GM18909 (cell line): ENCODE results near the gene ETFBKMT.
"Not testable (repeated sequence)": the region's sequence is repeated elsewhere in the genome, so short reads cannot be mapped to it uniquely, and the experiment has no call there.

Experiments used
- ATAC-seq: cut with Tn5 transposase; IDR thresholded peaks from one replicate; pipeline ENCODE4 v1.9.1; 2021; ENCODE audit warnings: mild to moderate bottlenecking; ENCODE audit not compliant: unreplicated experiment, poor library complexity

ETFBKMT gene

DNA sequence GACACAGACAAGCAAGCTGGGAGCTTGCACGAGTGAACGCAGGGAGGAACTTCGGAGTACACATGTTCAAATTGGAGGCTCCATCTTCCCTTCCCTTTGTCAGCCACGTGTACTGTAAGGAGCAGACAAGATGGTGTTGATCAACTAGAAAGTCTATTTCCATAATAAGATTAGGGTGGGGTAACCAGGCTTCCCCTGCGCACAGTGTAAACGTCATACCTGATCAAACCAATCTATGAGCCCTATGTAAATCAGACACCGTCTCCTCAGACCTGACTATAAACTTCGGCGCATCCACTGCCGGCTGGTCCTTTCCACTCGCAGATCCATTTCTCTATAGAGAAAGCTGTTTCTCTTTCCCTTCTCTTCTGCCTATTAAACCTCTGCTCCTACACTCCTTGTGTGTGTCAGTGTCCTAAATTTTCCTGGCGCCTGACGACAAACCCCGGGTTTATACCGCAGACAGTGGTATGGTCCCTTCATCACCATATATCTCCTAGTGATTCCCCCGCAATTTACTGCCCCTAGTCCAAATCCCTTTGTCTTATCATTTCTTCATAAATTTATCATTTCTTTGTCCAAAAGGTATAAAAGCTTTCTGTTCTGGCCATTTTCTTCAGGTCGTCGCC, 7.5 kb upstream of the ETFBKMT start:
- ATAC-seq: no peak

DNA sequence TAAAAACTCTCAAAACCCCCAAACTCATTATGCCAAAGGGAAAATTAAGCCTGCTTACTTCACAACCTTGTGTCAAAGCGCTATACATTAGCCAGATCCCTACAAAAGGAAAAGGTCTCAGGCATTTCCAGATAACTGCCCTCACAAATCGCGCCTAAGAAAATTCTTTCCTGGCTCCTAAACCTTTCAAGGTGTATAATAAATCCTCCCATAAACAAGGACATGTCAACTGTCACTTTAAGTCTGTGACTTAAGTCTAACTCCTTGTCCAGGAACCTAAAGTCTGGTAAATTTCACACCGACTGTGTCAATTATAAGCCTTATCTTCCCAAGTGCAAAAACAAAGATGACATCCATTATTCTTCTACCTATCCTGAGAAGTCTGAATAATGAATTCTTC, 4.3 kb upstream of the ETFBKMT start:
- ATAC-seq: no peak

GRCh38 chr12:31655792-31656191, 3.7 kb upstream of the ETFBKMT start:
- ATAC-seq: no peak

DNA sequence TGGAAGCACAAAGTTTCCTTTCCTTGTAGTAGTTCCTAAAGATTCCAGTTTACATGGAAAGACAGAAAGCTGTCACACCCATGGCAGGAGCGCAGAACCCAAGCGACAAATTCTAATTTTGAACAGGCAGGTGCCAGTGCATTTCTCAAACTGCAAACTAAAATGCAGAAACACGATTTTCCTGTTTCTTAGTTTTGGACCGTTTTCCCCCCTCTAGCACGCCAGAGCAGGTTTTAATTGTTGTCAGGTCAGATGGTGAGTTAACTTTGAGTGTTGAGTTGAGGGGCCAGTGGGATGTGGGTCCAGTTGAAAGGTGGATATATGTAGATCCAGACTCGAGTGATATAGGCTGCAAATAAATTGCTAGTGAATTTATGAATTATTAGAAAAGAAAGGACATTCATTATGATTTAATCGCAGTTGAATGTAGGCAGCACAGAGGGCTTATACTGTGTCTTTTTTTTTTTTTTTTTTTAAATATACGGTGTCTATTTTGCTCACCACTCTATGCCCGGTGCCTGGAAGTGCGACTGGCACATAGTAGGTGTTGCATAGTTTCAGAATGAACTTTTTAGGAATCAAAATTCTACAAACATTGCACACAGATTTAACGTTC, 909 bp upstream of the ETFBKMT start:
- peak; percentile 5 for ATAC-seq

DNA sequence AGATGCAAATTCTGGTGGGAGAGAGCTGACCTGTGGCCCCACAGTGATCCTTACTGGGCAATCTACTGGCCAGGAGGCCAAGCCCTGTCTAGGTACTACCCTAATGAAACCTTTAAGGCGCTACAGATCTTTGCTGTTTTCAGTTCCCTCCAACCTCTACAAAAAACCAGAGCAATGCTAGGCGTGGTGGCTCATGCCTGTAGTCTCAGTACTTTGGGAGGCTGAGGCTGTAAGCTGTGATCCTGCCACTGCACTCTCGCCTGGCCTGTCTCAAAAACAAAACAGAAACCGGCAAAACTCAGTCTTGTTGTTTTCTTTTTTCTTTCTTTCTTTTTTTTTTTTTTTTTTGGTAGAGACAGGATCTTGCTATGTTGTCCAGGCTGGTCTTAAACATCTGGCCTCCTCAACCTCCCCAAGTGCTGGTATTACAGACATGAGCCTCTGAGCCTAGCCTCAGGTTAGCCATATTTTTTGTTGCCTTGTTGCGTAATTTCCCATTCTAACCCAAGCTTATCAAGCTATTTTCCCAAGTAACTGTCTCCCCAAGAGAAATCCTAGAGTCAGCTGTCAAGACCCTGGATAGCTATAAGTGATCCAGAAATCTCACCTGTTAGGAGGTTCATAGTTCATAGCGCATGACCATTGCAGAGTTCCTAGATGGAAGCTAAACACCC, 2.8 kb downstream of the ETFBKMT start:
- ATAC-seq: no peak

- no peak for ATAC-seq
Measured at GRCh38 chr12:31663576-31663975, 4.1 kb downstream of the ETFBKMT start.

- ATAC-seq: no peak
Measured at GRCh38 chr12:31664038-31664437, 4.5 kb downstream of the ETFBKMT start.

DNA sequence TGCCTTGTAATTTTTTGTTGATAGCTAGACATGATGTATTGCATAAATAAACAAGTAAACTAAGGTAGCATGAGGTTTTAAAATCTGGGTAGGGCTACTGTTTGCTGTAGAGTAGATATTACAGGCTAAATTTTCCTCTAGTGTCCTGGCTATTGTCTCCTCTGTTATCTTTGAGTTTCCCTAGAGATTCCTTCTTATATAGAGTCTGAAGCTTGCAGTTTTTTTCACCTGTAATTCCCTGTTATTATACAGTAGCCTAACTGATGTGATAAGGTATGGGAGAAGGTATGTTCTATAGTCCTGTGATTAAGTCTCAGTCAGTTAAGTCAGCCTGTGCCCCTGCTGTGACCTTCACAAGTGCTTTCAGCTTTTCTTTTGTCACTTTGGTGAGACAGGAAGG, 9.5 kb downstream of the ETFBKMT start:
- ATAC-seq: no peak

DNA sequence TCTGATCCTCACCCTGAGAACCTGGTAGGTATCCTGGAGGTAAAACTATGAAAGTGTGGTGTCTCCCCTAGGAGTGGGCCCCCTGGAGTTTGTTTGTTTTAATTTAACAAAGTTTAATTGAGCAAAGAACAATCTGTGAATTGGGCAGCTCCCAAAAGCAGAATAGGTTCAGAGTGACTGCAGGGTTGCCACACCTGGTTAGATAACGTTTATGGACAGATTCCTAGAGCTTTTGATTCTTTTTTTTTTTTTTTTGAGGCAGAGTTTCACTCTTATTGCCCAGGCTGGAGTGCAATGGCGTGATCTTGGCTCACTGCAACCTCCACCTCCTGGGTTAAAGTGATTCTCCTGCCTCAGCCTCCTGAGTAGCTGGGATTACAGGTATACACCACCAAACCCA, 10.1 kb downstream of the ETFBKMT start:
- not testable (repeated sequence) for ATAC-seq

GRCh38 chr12:31672521-31672920, 13.0 kb downstream of the ETFBKMT start:
- ATAC-seq: no peak

DNA sequence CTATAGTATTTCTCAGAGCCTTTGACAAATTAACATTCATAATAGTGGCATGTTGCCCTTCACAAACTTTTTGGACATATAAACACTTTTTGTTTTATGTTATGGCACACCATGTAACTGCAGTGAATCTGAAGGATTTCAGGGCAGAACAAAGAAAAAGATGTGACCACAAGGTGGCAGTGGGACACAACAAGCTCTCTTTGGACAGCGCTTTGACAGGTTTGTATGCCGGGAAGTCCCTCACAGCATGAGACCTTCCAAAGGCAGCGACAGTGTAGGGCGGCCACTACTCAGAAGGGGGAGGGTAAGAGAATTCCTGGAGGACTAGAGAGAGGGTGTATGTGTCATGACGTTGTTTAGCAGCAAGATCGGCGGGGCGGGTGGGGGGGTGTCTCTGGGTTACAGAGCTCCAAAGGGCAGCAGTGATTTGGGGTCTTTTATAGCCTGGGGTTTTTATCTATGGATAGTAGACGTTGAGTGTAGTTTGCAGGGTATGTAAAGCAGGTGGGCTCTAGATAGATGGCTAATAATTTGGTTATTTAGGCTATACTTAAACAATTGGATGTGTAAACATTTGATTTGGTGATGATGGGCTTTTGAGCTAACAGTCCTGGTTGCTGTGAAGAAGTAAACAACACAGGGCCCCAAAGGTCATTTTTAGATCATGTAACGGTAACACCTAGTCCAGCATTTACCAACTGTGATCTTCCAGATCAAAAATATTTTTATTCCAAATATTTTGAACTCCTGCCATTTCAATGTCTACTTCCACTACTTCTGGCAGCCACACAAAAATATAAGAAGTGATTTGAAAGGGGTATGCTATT, 22.9 kb downstream of the ETFBKMT start:
- peak; percentile 79 for ATAC-seq

DNA sequence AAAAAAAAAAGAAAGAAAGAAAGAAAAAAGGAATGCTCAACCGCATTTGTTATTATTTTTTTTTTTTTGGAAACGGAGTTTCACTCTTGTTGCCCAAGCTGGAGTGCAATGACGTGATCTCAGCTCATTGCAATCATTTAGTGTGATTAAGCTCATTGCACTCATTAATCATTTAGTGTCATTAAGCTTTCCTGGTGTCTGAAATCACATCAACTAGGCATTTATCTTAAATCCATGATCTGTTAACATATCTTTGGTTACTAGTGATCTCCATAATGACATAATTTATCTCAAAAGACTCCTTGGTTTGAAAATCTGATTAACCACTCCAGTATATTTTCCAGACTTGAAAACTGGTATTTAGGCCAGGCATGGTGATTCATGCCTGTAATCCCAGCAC, 26.3 kb downstream of the ETFBKMT start:
- no peak for ATAC-seq

GRCh38 chr12:31687101-31687527, 27.6 kb downstream of the ETFBKMT start:
- peak; percentile 75 for ATAC-seq

DNA sequence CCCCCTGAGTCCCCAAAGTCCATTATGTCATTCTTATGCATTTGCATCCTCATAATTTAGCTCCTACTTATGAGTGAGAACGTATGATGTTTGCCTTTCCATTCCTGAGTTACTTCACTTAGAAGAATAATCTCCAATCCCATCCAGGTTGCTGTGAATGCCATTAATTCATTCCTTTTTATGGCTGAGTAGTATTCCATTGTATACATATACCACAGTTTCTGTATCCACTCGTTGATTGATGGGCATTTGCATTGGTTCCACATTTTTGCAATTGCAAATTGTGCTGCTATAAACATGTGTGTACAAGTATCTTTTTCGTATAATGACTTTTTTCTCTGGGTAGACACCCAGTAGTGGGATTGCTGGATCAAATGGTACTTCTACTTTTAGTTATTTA, 30.4 kb downstream of the ETFBKMT start:
- ATAC-seq: not testable (repeated sequence)

GRCh38 chr12:31702047-31702446, 42.6 kb downstream of the ETFBKMT start:
- no peak for ATAC-seq

DNA sequence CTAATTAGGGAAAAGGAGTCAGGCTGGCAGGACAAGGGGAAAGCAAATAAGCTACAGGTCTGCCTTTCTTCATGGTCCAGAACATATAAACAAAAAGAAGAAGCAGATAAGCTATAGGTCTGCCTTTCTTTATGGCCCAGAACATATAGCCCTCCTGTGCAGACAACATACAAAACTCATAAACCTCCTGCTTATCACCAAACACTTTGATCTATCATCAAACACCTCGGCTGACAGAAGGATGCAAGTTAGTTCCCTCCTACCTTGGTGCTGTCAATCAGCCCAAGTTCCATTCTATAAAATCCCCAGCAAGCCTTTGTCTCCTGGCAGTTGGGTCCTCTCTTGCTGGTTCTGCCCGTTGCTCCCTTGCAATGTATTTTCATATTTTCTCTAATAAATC, 46.1 kb downstream of the ETFBKMT start:
- no peak for ATAC-seq

DNA sequence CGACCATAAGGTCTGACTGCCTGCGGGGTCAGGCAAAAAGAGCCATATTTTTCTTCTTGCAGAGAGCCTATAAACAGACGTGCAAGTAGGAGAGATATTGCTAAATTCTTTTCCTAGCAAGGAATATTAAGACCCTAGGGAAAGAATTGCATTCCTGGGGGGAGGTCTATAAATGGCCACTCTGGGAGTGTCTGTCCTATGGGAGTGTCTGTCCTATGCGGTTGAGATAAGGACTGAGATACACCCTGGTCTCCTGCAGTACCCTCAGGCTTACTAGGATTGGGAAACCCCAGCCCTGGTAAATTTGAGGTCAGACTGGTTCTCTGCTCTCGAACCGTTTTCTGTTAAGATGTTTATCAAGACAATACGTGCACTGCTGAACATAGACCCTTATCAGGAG, 48.6 kb downstream of the ETFBKMT start:
- not testable (repeated sequence) for ATAC-seq

DNA sequence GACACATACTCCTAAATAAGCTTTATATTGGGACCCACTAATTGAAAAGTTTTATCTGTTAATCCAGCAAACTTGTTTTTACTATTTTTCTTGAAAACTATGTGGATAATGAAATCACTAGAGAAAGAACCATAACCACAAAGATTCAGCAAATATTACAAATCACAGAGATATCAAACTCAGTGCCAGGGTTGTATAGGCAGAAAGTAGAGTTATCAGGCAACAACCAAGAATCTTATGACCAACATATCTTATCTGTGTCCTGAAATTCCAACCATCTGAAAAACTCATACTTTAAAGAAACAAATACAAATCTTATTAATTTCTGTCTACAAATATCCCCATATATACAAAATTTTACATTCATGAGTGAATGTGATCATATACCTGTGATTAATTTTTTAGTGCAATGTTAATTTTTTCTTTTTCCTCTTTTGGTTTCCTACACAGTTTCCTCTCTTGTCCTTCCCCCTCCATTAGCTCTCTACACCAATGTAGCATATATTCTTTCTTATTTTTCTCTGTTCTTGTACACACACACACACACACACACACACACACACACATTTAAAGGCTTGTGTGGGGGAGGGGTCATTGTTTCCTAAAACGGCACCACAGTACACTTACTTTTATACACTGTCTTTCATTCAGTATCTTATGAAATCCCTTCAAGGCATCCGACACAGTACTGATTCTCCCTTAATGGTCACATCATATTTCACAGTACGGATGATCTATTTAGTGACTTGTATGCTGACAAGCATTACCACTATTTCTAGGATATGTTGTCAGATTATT, 50.7 kb downstream of the ETFBKMT start:
- no peak for ATAC-seq

DNA sequence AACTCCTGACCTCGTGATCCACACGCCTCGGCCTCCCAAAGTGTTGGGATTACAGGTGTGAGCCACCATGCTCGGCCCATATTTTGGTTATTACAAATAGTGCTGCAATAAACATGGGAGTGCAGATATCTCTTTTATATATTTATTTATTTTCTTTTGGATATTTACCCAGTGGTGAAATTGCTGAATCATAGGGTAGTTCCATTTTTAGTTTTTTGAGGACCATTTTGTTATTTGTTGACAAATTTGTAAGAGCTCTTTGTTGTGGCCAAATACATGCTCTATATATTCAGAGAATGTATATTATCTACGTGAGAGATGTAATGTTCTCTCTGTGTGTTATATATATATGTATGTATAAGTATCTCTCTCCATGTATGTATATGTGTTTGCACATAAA, 53.4 kb downstream of the ETFBKMT start:
- ATAC-seq: no peak
